Measurements from ENCODE around the gene NAA38.

Gene NAA38

GRCh38 chr17:7837408-7838088 lies 19.8 kb downstream of the NAA38 start:
- Histone ChIP-seq H3K4me3 (ENCODE audit: low read length) (peak overlapping the region; percentile 92), H3K27ac (ENCODE audit: low read depth, low read length) (peak overlapping the region; percentile 27; the same call in 1 of the 2 replicates), H3K9ac (ENCODE audit: low read depth, low read length) (no peak overlapping the region), H3K36me3 (ENCODE audit: insufficient read depth, low read length) (no peaks in the 10 kb centered on the region), H3K27me3 (ENCODE audit: insufficient read depth, low read length) (peaks cover 39% of the 10 kb centered on the region), H3K9me3 (ENCODE audit: insufficient read depth, low read depth, low read length) (no peaks in the 10 kb centered on the region), H3K4me1 (ENCODE audit: insufficient read depth, low read length) (peaks cover 29% of the 10 kb centered on the region)
- WGBS, result 2% methylated on average over 7 of the region's 8 CpGs

GRCh38 chr17:7836596-7837407 lies 20.6 kb downstream of the NAA38 start:
- no peaks in the 10 kb centered on the region for H3K36me3 ChIP-seq (ENCODE audit: insufficient read depth, low read length)
- peak overlapping the region; percentile 92 for H3K4me3 ChIP-seq (ENCODE audit: low read length)
- H3K27me3 ChIP-seq (ENCODE audit: insufficient read depth, low read length), result peaks cover 46% of the 10 kb centered on the region
- peak overlapping the region; percentile 85; the same call in 1 of the 2 replicates for H3K27ac ChIP-seq (ENCODE audit: low read depth, low read length)
- no peaks in the 10 kb centered on the region for H3K9me3 ChIP-seq (ENCODE audit: insufficient read depth, low read depth, low read length)
- 0% methylated on average over 17 of the region's 19 CpGs for WGBS
- H3K4me1 ChIP-seq (ENCODE audit: insufficient read depth, low read length), result peaks cover 29% of the 10 kb centered on the region
- H3K9ac ChIP-seq (ENCODE audit: low read depth, low read length), result peak overlapping the region; percentile 65; the same call in 1 of the 2 replicates

- Histone ChIP-seq H3K27me3 (ENCODE audit: insufficient read depth, low read length) (peaks cover 49% of the 10 kb centered on the region), H3K36me3 (ENCODE audit: insufficient read depth, low read length) (no peaks in the 10 kb centered on the region), H3K9ac (ENCODE audit: low read depth, low read length) (peak overlapping the region; percentile 65), H3K4me3 (ENCODE audit: low read length) (peak overlapping the region; percentile 92), H3K27ac (ENCODE audit: low read depth, low read length) (peak overlapping the region; percentile 85), H3K9me3 (ENCODE audit: insufficient read depth, low read depth, low read length) (no peaks in the 10 kb centered on the region), H3K4me1 (ENCODE audit: insufficient read depth, low read length) (peaks cover 24% of the 10 kb centered on the region)
- WGBS, result under 1% methylated on average over 61 of the region's 61 CpGs
Measured at GRCh38 chr17:7835814-7836595, 21.4 kb downstream of the NAA38 start.

GRCh38 chr17:7834957-7835813 lies 22.2 kb downstream of the NAA38 start:
- peak overlapping the region; percentile 87 for H3K27ac ChIP-seq (ENCODE audit: low read depth, low read length)
- H3K27me3 ChIP-seq (ENCODE audit: insufficient read depth, low read length), result peaks cover 49% of the 10 kb centered on the region
- no peaks in the 10 kb centered on the region for H3K36me3 ChIP-seq (ENCODE audit: insufficient read depth, low read length)
- under 1% methylated on average over 69 of the region's 69 CpGs for WGBS
- no peaks in the 10 kb centered on the region for H3K9me3 ChIP-seq (ENCODE audit: insufficient read depth, low read depth, low read length)
- peaks cover 20% of the 10 kb centered on the region for H3K4me1 ChIP-seq (ENCODE audit: insufficient read depth, low read length)
- peak overlapping the region; percentile 81 for H3K9ac ChIP-seq (ENCODE audit: low read depth, low read length)
- H3K4me3 ChIP-seq (ENCODE audit: low read length), result peak overlapping the region; percentile 92

GRCh38 chr17:7834542-7834956 lies 22.8 kb downstream of the NAA38 start:
- Histone ChIP-seq H3K36me3 (ENCODE audit: insufficient read depth, low read length) (no peaks in the 10 kb centered on the region), H3K27me3 (ENCODE audit: insufficient read depth, low read length) (peaks cover 46% of the 10 kb centered on the region), H3K27ac (ENCODE audit: low read depth, low read length) (peak overlapping the region; percentile 87; the same call in 1 of the 2 replicates), H3K9me3 (ENCODE audit: insufficient read depth, low read depth, low read length) (no peaks in the 10 kb centered on the region), H3K4me1 (ENCODE audit: insufficient read depth, low read length) (peaks cover 20% of the 10 kb centered on the region), H3K9ac (ENCODE audit: low read depth, low read length) (0 out of 2 replicates have a peak overlapping the region, but pooled peaks have one; percentile 21), H3K4me3 (ENCODE audit: low read length) (peak overlapping the region; percentile 92)
- under 1% methylated on average over 20 of the region's 20 CpGs for WGBS

- H3K36me3 ChIP-seq (ENCODE audit: insufficient read depth, low read length), result no peaks in the 10 kb centered on the region
- peaks cover 44% of the 10 kb centered on the region for H3K27me3 ChIP-seq (ENCODE audit: insufficient read depth, low read length)
- H3K27ac ChIP-seq (ENCODE audit: low read depth, low read length), result peak within 1 kb of the TSS; percentile 87
- peaks cover 19% of the 10 kb centered on the region for H3K4me1 ChIP-seq (ENCODE audit: insufficient read depth, low read length)
- WGBS, result 1% methylated on average over 49 of the region's 49 CpGs
- H3K4me3 ChIP-seq (ENCODE audit: low read length), result peak within 1 kb of the TSS; percentile 92
- H3K9me3 ChIP-seq (ENCODE audit: insufficient read depth, low read depth, low read length), result no peaks in the 10 kb centered on the region
- peak within 1 kb of the TSS; percentile 21; the same call in 1 of the 2 replicates for H3K9ac ChIP-seq (ENCODE audit: low read depth, low read length)
Measured at GRCh38 chr17:7833795-7834541, 23.4 kb downstream of the NAA38 start, which contains the start of gene KDM6B. KDM6B (plus strand) TSS chr17:7834217; CDS start chr17:7845555, 11,338 bp downstream.

- WGBS, result 49% methylated on average over 19 of the region's 19 CpGs
- no peak overlapping the region for H3K9ac ChIP-seq (ENCODE audit: low read depth, low read length)
- peaks cover 40% of the 10 kb centered on the region for H3K27me3 ChIP-seq (ENCODE audit: insufficient read depth, low read length)
- H3K27ac ChIP-seq (ENCODE audit: low read depth, low read length), result no peak overlapping the region
- H3K4me3 ChIP-seq (ENCODE audit: low read length), result peak overlapping the region; percentile 92
- H3K36me3 ChIP-seq (ENCODE audit: insufficient read depth, low read length), result no peaks in the 10 kb centered on the region
- no peaks in the 10 kb centered on the region for H3K9me3 ChIP-seq (ENCODE audit: insufficient read depth, low read depth, low read length)
- H3K4me1 ChIP-seq (ENCODE audit: insufficient read depth, low read length), result peaks cover 14% of the 10 kb centered on the region
Measured at GRCh38 chr17:7833011-7833794, 24.2 kb downstream of the NAA38 start.

- H3K27me3 ChIP-seq (ENCODE audit: insufficient read depth, low read length), result peaks cover 40% of the 10 kb centered on the region
- H3K9ac ChIP-seq (ENCODE audit: low read depth, low read length), result no peak overlapping the region
- no peaks in the 10 kb centered on the region for H3K36me3 ChIP-seq (ENCODE audit: insufficient read depth, low read length)
- no peaks in the 10 kb centered on the region for H3K9me3 ChIP-seq (ENCODE audit: insufficient read depth, low read depth, low read length)
- H3K4me1 ChIP-seq (ENCODE audit: insufficient read depth, low read length), result peaks cover 9% of the 10 kb centered on the region
- 83% methylated on average over 10 of the region's 10 CpGs for WGBS
- H3K4me3 ChIP-seq (ENCODE audit: low read length), result no peak overlapping the region
- no peak overlapping the region for H3K27ac ChIP-seq (ENCODE audit: low read depth, low read length)
Measured at GRCh38 chr17:7832431-7832830, 24.9 kb downstream of the NAA38 start.

- Histone ChIP-seq H3K4me1 (ENCODE audit: insufficient read depth, low read length) (peaks cover 5% of the 10 kb centered on the region; the same call in 1 of the 2 replicates), H3K27ac (ENCODE audit: low read depth, low read length) (no peak overlapping the region)
- 87% methylated on average over 7 of the region's 7 CpGs for WGBS
Measured at GRCh38 chr17:7831233-7831632, 26.1 kb downstream of the NAA38 start.

More at GRCh38 chr17:7831233-7831632, 26.1 kb downstream of the NAA38 start:
- Histone ChIP-seq H3K27me3 (ENCODE audit: insufficient read depth, low read length) (peaks cover 40% of the 10 kb centered on the region), H3K9ac (ENCODE audit: low read depth, low read length) (no peak overlapping the region), H3K36me3 (ENCODE audit: insufficient read depth, low read length) (no peaks in the 10 kb centered on the region), H3K4me3 (ENCODE audit: low read length) (no peak overlapping the region), H3K9me3 (ENCODE audit: insufficient read depth, low read depth, low read length) (no peaks in the 10 kb centered on the region)

Measured in HUES64 (cell line).